ENCODE measurements around the gene DOC2A.
"Not testable (repeated sequence)": the region's sequence is repeated elsewhere in the genome, so short reads cannot be mapped to it uniquely, and the experiment has no call there.

Gene DOC2A

DNA sequence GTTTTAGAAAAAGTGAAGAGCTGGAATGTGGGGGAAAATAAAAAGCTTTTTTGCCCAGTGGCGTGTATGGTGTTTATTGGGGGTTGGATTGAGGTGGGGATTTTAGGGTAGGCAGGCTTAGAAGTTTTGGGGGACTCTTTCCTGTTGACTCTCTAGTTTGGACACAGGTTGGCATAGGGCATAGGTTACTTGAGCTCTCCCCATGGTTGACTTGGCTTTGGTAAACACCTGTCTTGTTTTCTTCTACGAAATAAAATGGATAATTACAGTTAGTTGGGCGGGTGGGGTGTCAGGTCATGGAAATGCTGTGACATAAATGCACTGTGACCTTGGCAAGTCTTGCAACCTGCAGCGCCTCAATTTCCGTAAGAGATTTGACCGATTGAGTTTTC lies 37.8 kb downstream of the DOC2A start:
- no peak for DNase-seq (ENCODE audit: low read depth in 2 of 2)

DNA sequence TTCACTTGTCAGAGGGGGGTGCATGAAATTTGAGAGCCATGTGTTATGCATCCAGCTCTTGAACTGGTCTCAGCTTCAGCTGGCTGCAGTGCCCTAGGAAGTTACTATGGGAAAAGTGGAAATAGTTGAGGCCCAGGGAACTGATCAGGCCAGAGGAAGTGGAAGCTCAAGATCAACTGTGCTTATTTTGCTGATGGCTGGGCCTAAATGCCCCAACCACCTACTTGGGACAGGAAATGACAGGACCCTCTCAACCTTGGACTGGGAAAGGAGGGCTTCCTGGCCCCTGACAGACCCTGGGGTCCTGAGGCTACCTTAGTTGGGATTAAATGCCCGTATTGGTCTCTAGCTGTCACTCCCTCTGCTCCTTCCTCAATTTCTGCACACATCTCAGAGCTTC lies 38.3 kb downstream of the DOC2A start:
- DNase-seq (ENCODE audit: low read depth in 2 of 2) = no peak

DNA sequence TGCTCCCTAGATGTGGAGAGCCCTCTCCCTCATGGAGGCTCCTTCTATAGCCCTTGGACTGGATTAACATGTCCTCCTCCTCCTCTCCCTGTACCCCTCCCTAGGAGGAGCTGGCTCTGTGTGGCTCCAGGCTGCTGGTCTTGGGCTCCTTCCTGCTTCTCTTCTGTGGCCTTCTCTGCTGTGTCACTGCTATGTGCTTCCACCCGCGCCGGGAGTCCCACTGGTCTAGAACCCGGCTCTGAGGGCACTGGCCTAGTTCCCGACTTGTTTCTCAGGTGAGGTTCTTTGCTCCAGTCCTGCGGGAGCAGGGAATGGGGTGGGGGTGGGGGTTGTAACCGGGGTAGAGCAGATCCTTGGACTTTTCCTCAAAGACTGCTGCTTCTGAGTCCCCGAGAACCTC lies 39.5 kb downstream of the DOC2A start:
- no peak for DNase-seq (ENCODE audit: low read depth in 2 of 2)

DNA sequence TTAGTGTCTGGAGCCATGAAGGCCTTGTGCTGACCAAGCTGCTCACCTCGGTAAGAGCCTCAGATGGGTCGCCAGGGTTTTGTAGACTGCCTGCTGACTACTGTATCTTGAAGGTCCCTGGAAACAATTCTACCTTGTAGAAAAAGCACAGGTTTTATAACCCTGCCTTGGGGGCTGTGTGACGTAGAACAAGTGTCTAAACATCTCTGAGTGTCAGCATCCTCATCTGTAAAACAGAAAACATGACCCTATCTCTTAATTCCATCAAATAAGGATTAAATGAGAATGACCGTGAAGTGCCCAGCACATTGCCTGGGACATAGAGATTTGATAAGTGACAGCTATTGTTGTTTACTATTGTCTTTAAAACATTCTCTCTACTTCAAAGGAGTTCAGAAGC lies 42.6 kb downstream of the DOC2A start:
- no peak for DNase-seq (ENCODE audit: low read depth in 2 of 2)

DNA sequence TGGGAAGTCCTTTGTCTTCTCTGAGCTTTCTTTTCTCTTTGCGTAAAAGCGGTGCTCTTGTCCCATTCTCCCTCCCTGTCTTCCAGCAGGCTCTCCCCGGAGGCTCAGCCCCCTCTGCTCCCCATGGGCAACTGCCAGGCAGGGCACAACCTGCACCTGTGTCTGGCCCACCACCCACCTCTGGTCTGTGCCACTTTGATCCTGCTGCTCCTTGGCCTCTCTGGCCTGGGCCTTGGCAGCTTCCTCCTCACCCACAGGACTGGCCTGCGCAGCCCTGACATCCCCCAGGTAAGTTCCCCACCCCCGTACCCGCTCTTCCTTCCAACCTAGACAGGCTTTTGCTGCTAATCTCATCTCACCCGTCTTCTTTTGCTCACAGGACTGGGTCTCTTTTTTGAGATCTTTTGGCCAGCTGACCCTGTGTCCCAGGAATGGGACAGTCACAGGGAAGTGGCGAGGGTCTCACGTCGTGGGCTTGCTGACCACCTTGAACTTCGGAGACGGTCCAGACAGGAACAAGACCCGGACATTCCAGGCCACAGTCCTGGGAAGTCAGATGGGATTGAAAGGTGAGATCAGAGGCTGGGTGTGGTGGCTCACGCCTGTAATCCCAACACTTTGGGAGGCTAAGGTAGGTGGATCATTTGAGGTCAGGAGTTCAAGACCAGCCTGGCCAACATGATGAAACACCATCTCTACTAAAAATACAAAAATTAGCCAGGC lies 47.6 kb downstream of the DOC2A start:
- DNase-seq (ENCODE audit: low read depth in 2 of 2) = no peak

DNA sequence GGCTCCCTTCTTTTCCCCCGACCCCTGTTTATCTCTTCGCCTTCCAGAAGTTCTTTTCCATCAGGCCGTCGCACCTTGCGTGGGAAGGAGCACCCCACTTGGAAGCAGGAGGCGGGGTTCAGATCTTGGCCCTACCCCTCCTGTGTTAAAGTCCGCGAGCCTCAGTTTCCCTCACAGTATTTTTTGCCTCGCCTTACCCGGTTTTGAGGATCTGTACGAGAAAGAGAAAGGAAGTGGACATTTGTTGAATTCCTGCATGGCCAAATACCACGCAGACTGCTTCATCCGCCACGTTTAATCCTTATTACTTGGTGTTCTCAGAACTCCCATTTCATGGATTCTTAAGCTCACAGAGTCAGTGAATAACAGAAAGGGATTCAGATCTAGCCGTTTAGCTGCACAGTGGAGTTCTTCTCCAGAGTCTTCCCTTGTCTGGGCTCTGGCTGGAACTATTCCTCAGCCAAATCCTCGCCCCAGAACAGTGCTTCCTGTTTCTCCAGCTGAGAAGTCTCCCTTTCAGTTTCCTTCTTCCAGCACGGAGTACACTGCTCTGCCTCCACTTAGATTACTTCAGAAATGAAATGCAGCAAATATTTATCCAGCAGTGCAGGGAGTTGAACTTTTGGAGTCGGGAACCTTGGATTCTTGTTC lies 48.4 kb downstream of the DOC2A start:
- no peak for DNase-seq (ENCODE audit: low read depth in 2 of 2)

DNA sequence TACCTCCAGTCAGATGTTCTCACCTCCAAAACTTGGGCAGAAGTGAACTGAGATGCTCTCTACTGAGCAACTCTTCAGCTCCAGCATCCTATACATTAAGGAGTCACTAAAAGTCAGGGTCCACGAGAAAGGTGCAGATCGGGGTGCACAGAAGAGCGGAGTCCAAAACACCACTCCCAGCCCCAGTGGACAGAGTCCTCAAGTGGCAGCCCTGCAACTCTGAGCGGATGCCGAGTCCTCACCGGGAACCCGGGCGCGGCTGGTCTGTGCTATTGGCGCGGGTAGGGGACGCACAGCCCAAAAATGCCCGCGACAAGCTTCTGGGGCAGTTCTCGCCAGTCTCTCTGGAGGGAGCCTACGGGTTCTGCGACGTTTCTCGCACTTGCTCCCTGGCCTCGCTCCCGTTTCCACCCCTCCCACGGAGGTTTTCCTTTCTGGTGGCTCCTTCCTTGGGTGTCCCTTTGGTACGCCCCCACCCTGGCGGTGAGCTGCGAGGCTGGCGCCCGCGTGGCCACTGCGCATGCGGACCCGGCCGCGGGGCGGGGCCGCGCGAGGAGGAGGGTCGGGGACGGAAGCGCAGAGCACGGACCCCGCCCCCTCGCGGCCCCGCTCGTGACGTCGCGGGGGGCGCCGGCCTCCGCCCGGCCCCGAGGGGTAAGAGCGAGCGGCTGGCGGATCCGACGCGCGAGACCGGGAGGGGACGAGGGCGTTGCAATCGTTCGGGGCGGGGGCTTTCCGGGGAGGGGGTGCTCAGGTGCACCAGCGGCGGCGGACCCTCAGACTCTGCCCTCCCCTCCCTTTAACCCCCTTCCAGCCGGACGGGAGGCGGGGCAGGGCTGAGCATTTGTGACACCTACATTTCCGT lies 49.1 kb downstream of the DOC2A start, which contains the start of gene TMEM219:
TMEM219 (plus strand) TSS at position 601 of the 865 bp plus-strand sequence. CDS start 1,065 bp downstream, outside the sequence.
- peak; percentile 82 to 88 for DNase-seq (ENCODE audit: low read depth in 2 of 2)

DNA sequence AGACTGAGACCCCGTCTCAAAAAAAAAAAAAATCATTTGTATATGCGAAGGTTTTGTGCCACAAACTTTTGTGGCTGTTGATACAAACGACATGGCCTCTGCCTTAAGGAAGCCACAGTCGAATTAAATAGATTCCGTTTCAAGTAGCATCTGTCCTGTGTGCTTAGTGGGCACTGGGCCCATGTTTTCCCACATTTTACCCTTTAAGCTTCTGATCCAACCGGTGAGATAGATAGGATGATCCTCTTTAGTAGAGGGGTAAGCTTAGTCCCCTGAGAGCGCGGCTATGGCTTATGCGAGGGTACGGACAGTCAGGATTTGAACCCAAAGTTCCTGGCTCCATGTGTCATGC lies 49.7 kb downstream of the DOC2A start:
- no peak for DNase-seq (ENCODE audit: low read depth in 2 of 2)

DNA sequence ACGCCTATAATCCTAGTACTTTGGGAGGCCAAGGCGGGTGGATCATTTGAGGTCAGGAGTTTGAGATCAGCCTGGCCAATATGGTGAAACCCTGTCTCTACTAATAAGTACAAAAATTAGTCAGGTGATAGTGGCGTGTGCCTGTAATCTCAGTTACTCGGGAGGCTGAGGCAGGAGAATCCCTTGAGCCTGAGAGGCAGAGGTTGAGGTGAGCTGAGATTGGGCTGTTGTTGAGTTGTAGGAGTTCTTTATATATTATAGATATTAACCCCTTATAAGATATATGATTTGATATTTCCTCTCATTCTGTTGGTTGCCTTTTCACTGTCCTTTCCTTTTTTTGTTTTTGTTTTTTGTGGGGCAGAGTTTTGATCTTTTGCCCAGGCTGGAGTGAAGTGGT lies 51.0 kb downstream of the DOC2A start:
- not testable (repeated sequence) for DNase-seq (ENCODE audit: low read depth in 2 of 2)

DNA sequence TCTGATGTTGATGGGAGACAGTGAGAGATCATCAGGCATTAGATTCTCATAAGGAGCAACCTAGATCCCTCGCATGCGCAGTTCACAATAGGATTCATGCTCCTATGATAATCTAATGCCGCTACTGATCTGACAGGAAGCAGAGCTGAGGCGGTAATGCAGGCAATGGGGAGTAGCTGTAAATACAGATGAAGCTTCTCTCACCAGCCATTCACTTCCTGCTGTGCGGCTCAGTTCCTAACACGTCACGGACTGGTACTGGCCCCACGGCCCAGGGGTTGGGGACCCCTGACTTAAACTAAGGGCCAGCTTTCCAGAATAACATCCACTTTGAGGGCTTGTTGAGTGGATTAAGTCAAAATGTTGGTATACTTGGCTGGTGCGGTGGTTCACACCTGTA lies 51.5 kb downstream of the DOC2A start:
- no peak for DNase-seq (ENCODE audit: low read depth in 2 of 2)

DNA sequence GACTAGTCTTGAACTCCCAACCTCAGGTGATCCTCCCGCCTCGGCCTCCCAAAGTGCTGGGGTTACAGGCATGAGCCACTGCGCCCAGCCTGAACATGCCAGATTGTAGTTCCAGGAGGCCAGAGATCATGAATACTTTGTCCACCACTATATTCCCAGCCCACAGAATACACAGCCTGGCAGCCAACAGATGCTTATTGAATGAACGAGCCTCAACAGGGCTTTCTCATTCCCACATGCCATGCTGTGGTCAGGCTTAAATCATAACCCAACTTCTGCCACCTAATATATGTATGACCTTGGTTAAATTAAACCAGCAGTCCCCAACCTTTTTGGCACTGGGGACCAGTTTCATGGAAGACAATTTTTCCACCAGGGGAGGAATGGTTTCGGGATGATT lies 52.1 kb downstream of the DOC2A start:
- no peak for DNase-seq (ENCODE audit: low read depth in 2 of 2)

All from activated CD8-positive, alpha-beta memory T cell treated with anti-CD3 and anti-CD28 coated beads for 4 hours (primary cell).